ENCODE data around the gene GLP2R.

The GLP2R gene

DNA sequence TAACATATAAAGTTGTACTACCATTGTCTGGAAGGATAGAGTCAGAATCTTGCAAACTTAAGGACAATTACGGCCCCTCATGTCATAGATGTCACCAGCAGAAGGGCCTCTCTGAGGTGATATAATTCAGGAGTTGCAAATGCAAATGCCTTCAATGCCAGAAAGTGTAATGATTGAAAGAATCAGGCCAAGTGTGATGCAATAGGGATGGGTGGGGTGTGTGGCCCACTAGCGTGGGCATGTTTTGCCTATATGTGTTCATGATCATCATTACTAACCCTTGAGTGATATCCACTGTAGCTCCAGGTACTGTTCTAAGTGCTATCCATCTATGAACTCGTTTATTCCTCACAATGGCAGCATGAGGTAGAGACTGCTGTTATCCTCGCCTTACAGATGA, 35.4 kb upstream of the GLP2R start:
- no peak for DNase-seq (ENCODE audit: extremely low read depth, low read depth)
- TF ChIP-seq, protein P1, sequence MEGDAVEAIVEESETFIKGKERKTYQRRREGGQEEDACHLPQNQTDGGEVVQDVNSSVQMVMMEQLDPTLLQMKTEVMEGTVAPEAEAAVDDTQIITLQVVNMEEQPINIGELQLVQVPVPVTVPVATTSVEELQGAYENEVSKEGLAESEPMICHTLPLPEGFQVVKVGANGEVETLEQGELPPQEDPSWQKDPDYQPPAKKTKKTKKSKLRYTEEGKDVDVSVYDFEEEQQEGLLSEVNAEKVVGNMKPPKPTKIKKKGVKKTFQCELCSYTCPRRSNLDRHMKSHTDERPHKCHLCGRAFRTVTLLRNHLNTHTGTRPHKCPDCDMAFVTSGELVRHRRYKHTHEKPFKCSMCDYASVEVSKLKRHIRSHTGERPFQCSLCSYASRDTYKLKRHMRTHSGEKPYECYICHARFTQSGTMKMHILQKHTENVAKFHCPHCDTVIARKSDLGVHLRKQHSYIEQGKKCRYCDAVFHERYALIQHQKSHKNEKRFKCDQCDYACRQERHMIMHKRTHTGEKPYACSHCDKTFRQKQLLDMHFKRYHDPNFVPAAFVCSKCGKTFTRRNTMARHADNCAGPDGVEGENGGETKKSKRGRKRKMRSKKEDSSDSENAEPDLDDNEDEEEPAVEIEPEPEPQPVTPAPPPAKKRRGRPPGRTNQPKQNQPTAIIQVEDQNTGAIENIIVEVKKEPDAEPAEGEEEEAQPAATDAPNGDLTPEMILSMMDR (IDR thresholded peaks at IDR 0.05; ENCODE audit: low read depth, low read length), result no peak

DNA sequence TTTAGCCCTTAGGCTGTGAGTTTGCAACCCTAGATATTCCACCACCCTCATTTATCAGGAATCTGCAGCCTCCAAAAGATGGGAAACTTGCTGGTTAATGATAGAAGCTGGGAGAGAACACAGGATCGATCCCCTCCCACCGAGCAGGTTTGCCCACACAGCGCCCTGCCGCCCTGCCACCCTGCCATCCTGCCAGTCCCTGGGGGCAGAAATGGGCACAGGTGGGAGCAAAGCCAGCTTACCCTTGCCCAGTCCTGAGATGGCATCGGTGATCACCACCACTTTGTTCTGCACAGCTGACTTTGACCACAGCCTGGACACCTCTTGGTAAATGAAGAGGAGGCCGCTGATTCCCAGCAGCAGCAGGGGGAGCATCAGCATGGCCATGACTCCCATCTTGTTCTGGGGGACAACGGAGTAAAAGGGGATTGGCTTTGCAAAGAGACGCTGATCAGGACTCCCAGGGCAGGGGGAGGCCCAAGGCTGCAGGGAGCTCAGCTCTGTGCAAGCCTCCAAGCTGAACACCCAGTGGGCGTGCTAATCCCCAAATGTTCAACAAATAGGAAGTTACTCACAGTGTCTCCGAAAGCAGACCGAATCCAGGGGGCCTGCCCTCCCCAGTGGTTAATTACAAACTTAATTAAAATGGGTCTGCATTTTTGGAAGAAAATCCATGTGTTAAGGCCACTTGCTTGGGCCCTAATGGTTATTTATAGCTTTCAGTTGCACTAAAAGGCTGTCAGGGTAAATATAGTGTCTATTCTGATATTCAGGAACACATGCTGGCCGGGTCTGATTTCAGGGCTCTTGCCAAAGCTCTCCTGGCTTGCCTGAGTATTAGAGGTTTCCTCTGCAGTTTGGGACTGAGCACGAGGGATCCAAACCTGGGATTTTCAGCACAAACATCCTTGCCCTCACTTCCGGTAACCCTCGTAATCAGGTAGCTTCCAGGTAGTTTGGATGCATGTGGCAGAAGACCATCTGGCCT, 34.5 kb upstream of the GLP2R start, which contains the start of gene DHRS7C:
Gene DHRS7C (minus strand): TSS at position 704 of the 988 bp plus-strand sequence. CDS start 308 bp downstream, at position 396.
- no peak for DNase-seq (ENCODE audit: extremely low read depth, low read depth)
- TF ChIP-seq, protein P1 (IDR thresholded peaks at IDR 0.05; ENCODE audit: low read depth, low read length), result no peak

DNA sequence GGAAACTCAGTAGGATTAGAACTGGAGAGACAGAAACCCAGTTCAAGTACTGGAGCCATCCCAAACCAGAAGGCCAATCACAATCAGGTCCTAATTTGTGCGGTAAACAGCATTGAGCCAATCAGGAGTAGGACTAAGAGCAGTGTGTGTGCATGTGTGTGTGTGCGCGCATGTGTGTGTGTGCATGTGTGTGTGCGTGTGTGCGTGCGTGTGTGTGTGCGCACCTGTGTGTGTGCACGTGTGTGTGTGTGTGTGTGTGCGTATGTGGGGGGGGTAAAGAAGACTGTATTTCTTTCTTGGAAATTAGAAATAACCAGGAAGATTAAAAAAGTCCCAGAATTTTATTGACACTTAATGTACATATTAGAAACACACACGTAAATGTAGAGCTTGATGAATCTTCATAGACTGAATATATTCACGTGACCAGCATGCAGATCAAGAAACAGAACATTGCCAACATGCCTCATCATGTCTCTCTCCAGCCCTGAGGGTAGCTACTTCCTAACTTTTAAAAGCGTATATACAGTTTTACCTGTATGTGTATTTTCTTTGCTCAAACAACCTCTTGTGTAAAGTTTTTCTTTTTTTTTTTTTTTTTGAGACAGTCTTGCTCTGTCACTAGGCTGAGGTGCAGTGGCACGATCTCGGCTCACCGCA, 33.4 kb upstream of the GLP2R start:
- TF ChIP-seq, protein P1 (IDR thresholded peaks at IDR 0.05; ENCODE audit: low read depth, low read length), result no peak
- DNase-seq (ENCODE audit: extremely low read depth, low read depth), result no peak

DNA sequence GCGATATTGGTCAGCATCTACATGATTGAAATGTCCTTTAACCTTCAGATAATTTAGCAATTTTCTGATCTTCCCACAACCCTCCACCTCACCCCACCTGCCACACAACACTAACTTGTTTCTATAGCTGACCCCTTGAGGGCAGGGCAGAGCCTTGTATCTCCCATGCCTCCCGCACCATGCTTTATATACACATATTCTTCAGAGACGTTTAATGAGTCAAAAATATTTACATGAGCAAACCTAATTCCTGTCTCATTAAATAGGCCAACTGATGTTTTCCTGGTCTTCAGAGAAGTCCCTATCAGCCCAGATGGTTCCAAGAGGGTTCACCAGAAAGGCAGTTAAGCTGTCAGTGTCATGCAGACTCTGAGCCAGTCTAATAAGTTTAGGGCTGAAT, 27.7 kb upstream of the GLP2R start:
- no peak for DNase-seq (ENCODE audit: extremely low read depth, low read depth)

DNA sequence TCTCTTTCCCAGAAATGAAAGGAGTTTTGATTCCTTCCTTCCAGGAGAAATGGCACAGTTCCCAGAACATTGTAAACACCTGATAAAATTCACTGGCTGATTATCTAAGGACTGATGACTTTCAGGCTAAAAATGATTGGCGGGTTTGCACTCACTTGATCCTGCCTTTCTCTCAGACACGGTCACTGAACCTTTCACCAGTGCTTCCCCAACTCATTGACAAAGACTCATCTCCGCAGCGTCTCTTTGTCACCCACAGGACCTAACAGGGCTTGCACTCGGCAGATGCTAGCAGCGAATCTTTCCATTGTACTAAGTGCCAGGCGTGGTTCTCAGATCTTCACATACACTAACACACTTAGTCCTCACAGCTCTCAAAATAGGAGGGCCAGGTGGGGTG, 27.0 kb upstream of the GLP2R start:
- DNase-seq (ENCODE audit: extremely low read depth, low read depth), result no peak
- TF ChIP-seq, protein P1 (IDR thresholded peaks at IDR 0.05; ENCODE audit: low read depth, low read length), result no peak

More for the DNA sequence above, 27.7 kb upstream of the GLP2R start:
- TF ChIP-seq, protein P1 (IDR thresholded peaks at IDR 0.05; ENCODE audit: low read depth, low read length), result no peak

DNA sequence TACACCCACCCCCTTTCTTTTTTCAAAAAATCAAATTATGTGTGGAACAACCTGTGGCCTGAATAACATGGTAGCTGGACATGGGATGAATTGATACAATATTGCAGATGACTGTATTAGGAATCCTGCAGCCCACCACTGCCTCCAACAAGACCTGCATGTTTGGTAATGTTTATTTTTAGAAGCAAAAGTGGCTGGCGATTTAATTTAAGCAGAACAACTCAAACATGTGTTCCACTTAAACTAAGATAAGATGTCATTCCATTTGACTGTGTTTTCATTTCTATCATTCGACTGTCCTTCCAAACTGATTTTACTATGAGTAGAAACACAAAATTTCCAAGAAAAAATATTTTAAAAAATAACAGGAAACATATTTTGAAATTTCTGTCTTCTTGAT, 24.2 kb upstream of the GLP2R start:
- TF ChIP-seq, protein P1 (IDR thresholded peaks at IDR 0.05; ENCODE audit: low read depth, low read length), result no peak
- no peak for DNase-seq (ENCODE audit: extremely low read depth, low read depth)

DNA sequence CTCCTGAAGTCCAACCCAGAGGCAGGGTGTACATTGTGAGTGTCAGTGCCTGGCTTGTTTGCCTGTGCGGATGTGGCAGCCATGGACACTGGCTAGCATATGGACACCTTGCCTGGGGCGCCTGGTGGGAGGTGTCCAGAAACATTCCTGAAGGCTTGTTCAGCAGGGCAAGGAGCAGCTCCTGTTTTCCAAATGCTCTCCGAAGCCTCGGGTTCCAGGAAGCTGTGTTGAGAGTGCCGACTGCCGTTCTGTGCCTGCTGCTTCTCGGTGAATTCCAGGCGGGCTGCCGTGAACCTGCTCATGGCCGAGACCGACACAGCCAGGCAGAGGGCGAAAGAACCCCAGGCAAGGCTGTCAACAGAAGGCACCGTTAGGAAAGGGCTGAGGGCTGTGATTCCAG, 23.4 kb upstream of the GLP2R start:
- no peak for DNase-seq (ENCODE audit: extremely low read depth, low read depth)

More for the DNA sequence above, 23.4 kb upstream of the GLP2R start:
- TF ChIP-seq, protein P1 (IDR thresholded peaks at IDR 0.05; ENCODE audit: low read depth, low read length), result no peak
